ENCODE results near the gene TRNAU1AP. TPM values are rescaled to one million over a fixed set of nuclear protein-coding genes. Genes with fewer than 3 reads are reported as not detected.
"Not testable (repeated sequence)": the region's sequence is repeated elsewhere in the genome, so short reads cannot be mapped to it uniquely, and the experiment has no call there.

TRNAU1AP gene
- total RNA-seq, 1 donor from 2014 or later = 19.3 TPM

- no peak for DNase-seq (ENCODE audit: low spot score)
These were observed 24.3 kb downstream of the TRNAU1AP start for GRCh38 chr1:28577052-28577678.

DNA sequence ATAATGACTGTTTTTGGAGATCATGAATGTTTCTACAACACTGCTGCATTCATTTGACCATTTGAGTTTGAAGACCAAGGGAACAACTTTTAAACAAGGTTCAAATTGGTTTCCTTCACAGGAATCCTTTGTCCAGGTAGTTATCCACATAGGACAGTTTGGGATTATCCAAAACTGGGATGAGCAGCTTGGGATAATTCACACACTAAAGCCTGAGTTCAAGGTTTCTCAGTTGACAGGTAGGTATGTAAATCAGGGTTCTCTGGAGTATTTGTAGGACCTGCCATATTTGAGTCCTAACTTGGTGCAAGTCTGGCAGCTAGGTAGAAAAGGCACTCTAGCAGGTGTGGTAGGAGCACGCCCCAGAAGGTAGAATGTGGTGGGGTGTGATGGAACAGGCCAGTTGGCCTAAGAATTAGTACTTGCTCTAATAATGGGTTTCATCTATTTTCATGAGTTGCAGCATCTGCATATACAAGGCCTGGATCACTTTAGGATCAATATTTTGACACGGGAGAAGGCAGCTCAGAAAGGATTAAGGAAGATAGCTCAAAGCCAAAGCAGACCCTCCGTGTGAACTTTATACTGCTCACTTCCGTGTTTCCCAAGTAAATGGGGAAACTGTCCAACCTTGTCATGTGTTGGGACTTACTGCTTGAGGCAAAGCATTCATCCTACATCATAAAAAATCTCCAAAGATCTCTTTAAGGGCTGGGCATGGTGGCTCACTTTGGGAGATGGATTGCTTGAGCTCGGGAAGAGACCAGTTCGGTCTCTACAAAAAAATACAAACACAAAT is 25.1 kb downstream of the TRNAU1AP start:
- DNase-seq (ENCODE audit: low spot score) = no peak

- no peak for DNase-seq (ENCODE audit: low spot score)
These were observed 25.9 kb downstream of the TRNAU1AP start for GRCh38 chr1:28578696-28579218.

GRCh38 chr1:28579401-28579800 is 26.5 kb downstream of the TRNAU1AP start:
- DNase-seq (ENCODE audit: low spot score) = no peak

GRCh38 chr1:28580722-28581530 is 28.0 kb downstream of the TRNAU1AP start:
- peak; percentile 32 for DNase-seq (ENCODE audit: low spot score)

DNA sequence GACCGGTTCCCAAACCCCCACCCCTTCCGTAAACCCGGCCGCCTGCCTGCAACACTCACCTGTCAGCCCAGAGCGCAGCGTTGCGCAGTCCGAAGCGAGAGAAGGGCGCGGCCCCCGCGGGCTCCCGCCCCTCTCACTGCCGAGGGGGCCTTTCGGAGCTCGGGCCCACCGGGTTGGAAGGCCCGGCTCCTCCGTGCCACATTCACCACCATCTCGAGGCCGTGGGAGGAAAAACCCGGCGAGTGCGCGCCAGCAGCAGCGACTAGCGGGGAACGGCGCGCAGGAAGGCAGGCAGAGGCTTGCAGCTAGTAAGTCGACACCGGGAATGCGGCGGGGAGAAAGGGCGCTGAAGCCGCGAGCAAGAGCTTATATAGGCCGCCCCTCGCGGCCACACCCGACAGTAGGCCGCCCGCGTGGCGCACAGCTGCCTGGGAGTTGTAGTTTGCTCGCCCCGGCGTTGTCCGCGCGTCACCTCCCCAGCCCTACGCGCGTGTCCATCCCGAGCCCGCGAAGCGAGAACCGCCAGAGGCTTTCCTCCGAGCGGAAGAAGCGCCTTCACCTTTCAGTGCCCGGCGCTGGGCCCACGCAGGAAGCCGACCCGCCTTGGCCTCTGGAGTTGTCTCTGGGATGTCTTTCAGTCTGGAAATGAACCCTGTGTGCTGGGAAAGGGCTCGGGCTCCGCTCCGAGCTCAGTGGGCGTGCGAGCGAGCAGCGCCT is 28.8 kb downstream of the TRNAU1AP start:
- DNase-seq (ENCODE audit: low spot score) = peak; percentile 97

DNA sequence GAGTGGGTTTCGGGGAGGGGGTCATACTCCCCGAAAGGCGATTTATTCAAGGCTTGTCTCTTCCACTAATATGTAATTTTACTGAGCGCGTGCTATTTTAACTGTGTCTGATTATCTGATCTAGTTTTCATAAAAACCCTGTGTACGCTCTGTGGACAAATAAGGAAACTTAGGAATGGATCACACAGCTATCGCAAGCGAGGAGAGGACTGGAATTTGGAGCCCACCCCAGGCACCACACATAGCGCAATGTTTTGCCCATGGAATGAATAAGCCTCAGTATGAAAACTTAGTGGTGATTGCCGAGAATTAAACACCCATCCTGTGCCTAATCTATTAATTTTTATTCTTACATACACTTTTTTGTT is 29.3 kb downstream of the TRNAU1AP start:
- DNase-seq (ENCODE audit: low spot score) = no peak

DNA sequence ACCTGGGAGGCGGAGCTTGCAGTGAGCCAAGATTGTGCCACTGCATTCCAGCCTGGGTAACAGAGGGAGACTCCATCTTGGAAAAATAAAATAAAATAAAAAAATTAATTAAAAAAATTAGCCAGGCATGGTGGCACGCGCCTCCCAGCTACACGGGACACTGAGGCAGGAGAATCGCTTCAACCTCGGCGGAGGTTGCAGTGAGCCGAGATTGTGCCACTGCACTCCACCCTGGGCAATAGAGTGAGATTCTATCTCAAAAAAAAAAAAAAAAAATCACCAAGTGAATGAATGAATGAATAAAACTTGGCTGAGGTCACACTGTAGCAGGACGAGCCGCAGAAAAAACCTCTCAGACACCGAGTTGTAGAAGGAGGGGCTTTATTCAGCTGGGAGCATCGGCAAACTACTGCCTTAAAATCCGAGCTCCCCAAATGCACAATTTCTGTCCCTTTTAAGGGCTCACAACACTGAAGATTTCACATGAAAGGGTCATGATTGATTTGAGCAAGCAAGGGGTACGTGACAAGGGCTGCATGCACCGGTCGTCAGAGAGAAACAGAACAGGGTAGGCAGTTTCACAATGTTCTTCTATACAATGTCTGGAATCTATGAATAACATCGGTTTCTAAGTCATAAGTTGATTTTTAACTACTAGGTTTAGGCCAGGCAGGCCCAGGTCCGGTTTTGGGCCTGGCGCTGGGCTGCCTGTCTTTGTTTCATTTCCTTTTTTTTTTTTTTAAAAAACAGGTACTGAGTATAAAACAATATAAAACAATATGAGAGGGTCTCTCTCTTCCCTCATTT is 33.9 kb downstream of the TRNAU1AP start:
- not testable (repeated sequence) for DNase-seq (ENCODE audit: low spot score)

GRCh38 chr1:28591708-28592320 is 38.9 kb downstream of the TRNAU1AP start, which contains the start of gene RAB42:
RAB42 (plus strand) TSS chr1:28592265; CDS start chr1:28592512, 247 bp downstream.
- DNase-seq (ENCODE audit: low spot score) = no peak

GRCh38 chr1:28592321-28593071 is 39.6 kb downstream of the TRNAU1AP start:
- no peak for DNase-seq (ENCODE audit: low spot score)

GRCh38 chr1:28593988-28594356 is 41.1 kb downstream of the TRNAU1AP start:
- DNase-seq (ENCODE audit: low spot score) = not testable (repeated sequence)

DNA sequence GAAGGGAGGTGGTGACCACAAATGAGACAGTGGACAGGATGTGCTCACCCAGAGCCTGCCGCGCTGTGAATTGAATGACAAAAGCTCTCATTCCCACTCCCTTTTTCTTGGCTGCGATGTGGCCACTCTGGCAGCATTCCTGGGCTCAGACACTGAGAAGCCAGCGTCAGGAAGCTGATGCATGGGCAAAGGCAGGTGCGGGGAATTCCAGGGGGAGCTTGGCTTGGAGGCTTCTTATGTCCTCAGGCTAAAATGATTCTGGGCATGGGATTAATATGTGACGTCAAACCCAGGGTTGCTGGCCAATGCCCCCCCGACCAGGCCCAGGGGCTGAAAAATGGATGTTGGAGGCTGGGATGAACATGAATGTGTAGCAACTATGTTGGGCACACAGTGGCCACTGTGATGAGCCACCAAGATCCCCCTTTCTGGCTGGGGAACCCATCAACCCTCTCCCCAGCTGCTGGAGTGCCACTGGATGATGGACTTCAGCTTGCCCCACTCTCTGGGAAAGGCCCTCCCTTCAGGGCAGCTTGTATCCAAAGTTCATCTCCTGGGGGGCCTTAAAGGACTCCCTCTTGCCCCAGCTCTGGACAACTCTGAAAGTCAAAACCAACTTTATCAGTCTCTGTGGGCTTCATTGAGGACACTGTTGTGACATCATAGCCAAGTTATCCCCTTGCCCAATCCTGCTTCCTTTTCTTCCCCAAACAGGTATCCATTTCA is 42.0 kb downstream of the TRNAU1AP start:
- not testable (repeated sequence) for DNase-seq (ENCODE audit: low spot score)

DNA sequence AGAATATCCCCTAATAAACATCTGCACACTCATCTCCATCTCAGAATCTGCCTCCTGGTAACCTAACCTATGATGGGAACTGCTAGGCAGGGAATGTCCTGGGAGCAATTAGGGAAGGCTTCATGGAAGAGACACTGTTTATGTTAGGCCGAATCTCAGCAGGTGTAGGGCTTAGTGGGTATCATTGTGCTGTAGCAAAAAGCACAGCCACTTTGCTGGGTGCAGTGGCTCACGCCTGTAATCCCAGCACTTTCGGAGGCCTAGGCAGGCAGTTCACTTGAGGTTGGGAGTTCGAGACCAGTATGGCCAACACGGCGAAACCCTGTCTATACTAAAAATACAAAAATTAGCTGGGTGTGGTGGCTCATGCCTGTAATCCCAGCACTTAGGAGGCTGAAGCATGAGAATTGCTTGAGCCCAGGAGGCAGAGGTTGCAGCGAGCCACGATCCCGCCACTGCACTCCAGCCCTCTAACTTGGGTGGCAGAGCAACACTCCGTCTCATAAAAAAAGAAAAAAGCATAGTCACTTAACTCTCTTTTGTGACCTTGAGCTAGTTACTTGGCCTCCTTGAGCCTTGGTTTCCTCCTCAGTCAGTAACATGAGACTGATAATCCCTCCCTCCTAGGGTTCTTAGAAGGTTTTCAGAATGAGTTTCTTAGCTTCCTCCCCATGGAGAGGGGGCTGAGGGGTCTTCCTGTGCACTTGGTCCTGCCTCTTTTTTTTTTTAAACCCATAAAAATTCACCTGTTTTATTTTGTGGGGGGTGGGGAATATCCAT is 42.7 kb downstream of the TRNAU1AP start:
- DNase-seq (ENCODE audit: low spot score) = no peak

- not testable (repeated sequence) for DNase-seq (ENCODE audit: low spot score)
These were observed 43.4 kb downstream of the TRNAU1AP start for GRCh38 chr1:28596276-28596675.

DNA sequence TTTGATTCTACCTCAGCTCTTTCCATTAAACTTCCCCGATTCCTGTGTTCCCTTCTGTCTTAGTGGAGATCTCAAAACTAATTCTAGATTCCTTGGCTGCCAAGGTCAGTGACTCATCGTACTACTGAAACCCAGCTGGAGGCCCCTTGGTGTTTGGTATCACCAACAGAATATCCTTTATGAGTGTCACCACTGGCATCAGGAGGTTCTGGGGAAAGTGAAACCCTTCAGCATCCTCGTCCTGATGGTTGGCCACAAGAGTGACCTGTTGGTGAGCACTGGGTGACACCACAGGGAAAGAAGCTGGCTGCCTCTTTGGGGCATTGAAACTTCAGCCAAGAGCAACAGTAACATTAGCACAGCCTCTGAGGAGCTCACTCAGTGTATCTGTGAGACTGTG is 48.8 kb downstream of the TRNAU1AP start:
- no peak for DNase-seq (ENCODE audit: low spot score)

- peak; percentile 64 for DNase-seq (ENCODE audit: low spot score)
These were observed 49.9 kb downstream of the TRNAU1AP start for GRCh38 chr1:28602536-28603439.

GRCh38 chr1:28604411-28604810 is 51.5 kb downstream of the TRNAU1AP start:
- no peak for DNase-seq (ENCODE audit: low spot score)
